Adipose tissue (tissue), 3 donors: ENCODE data around the gene CRACDL. TPM values are rescaled to one million over a fixed set of nuclear protein-coding genes. Genes with fewer than 3 reads are reported as not detected.

Source experiments
- H3K27ac ChIP-seq: one replicate; pipeline ENCODE4 v1.5.1; 2013; ENCODE audit warnings: low read depth, low read length
- WGBS, 3 donors: extraction: QIAGEN DNeasy Blood & Tissue Kit; methylation state at CpG; one replicate each; pipeline ENCODE4 v1.1.7; 2013; 5-methylcytosine and 5-hydroxymethylcytosine counted together
- polyA plus RNA-seq, 3 donors: library from polyadenylated mRNA; stranded (reverse); fragments of 200-250 nt; gene quantifications; one replicate each; pipeline ENCODE4 v1.2.3, GENCODE V29; 2013
- donor health status: healthy with polysubstance abuse.
- donor health status: Bipolar disorder and iron deficiency.
- donor health status: healthy.

CRACDL gene
- polyA plus RNA-seq: 1 to 10 TPM; 2.0 to 4.5 (median 3.6) TPM

GRCh38 chr2:98935777-98936352 lies at the start of gene CRACDL:
Gene CRACDL, minus strand, starts transcription at chr2:98936225. Its CDS starts 89,425 bp downstream, at chr2:98846800.
- 0 to 1% (median 0%) methylated on average over 44 to 82 of the region's 82 CpGs for WGBS, 3 donors

GRCh38 chr2:98975611-98976010 lies 39.6 kb upstream of the CRACDL start:
- 68 to 77% (median 76%) methylated on average over 2 of the region's 2 CpGs for WGBS, 3 donors
- H3K27ac ChIP-seq: no peak overlapping the region

More at GRCh38 chr2:98935777-98936352, at the start of gene CRACDL:
- H3K27ac ChIP-seq: no peak within 1 kb of the TSS

- H3K27ac ChIP-seq: no peak overlapping the region
- WGBS, 3 donors: 94 to 98% (median 94%) methylated on average over 1 of the region's 1 CpG
Observed at GRCh38 chr2:98972582-98973167, 36.6 kb upstream of the CRACDL start.

- 63 to 76% (median 68%) methylated on average over 7 of the region's 7 CpGs for WGBS, 3 donors
Observed at GRCh38 chr2:98959810-98960507, 23.9 kb upstream of the CRACDL start.

DNA sequence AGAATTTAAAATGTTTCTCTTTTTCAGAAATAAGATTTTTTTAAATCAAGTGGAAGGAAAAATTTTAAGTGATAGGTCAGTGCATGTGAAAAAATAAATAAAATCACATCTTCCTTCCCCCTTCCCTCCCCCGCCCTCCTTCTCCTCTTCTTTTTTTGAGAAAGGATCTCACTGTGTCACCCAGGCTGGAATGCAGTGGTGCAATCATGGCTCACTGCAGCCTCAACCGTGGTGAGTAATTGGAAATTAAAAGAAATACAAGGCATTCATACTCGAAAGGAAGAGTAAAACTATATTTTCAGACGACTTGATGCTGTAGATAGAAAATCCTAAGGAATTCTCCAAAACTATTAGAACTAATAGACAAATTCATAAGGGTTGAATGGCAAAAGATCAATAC lies 16.9 kb upstream of the CRACDL start:
- 69 to 78% (median 77%) methylated on average over 4 of the region's 4 CpGs for WGBS, 3 donors
- no peak overlapping the region for H3K27ac ChIP-seq

More at GRCh38 chr2:98959810-98960507, 23.9 kb upstream of the CRACDL start:
- H3K27ac ChIP-seq: no peak overlapping the region

DNA sequence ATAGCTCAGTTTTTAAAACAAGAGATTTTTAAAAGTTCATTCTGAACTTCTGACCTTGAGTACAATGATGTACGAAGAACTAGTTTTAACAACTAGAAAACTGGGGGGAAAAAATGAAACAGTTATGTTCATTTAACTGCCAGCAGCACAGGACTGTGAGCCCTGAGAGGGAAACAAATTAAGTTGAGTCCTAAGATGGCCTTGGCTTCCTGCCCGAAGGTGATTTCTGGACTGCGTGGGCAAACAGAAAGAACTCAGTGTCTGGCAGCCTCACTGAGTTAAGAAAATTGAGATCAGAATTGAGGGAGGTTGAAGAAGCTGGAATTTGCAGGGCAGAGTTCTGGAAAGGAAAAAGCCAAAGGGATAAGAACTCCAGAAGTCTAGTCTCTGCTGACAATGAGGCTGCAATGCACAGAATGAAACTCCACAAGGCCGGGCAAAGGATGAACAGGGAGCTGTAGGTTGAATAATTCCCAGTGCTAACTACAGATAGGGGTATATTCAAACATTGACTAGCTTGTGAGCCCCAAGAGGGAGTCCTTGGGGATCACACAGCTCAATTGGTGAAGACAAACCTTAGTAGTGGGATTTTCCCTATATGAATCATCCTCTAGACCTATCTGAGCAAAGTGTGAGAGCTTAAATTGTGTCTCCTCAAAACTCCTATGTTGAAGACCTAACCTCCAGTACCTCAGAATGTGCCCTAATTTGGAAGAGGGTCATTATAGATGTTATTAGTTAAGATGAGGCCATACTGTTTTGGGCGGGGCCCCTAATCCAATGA lies 13.1 kb upstream of the CRACDL start:
- H3K27ac ChIP-seq: no peak overlapping the region
- WGBS, 3 donors: 44 to 68% (median 66%) methylated on average over 5 of the region's 5 CpGs

- no peak overlapping the region for H3K27ac ChIP-seq
- 62 to 80% (median 67%) methylated on average over 8 of the region's 8 CpGs for WGBS, 3 donors
Observed at GRCh38 chr2:98947554-98947953, 11.5 kb upstream of the CRACDL start.

DNA sequence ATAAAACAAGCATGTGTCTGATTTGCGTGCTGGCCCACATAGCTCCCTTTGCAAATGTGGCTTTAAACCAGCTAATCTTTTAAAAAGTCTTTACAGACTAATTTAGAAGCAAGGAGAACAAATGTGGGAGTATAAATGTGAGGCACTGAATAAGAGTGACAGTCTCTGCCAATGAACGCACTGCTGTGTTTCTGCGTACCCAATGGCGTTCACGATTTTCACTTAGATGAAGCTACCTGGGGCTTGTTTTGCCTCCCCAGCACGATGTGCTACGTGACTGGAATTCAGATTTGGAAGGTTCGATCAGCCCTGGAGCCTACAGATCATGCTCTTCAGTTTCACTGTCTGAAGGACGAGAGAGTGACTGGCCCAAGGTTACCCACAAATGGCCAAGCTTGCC lies 10.8 kb upstream of the CRACDL start:
- 88 to 92% (median 90%) methylated on average over 9 of the region's 9 CpGs for WGBS, 3 donors
- no peak overlapping the region for H3K27ac ChIP-seq

- H3K27ac ChIP-seq: no peak overlapping the region
- 95 to 97% (median 97%) methylated on average over 2 of the region's 2 CpGs for WGBS, 3 donors
Observed at GRCh38 chr2:98944775-98945174, 8.8 kb upstream of the CRACDL start.

- H3K27ac ChIP-seq: no peak overlapping the region
- 95 to 100% (median 97%) methylated on average over 1 of the region's 1 CpG for WGBS, 3 donors
Observed at GRCh38 chr2:98940102-98940501, 4.1 kb upstream of the CRACDL start.

DNA sequence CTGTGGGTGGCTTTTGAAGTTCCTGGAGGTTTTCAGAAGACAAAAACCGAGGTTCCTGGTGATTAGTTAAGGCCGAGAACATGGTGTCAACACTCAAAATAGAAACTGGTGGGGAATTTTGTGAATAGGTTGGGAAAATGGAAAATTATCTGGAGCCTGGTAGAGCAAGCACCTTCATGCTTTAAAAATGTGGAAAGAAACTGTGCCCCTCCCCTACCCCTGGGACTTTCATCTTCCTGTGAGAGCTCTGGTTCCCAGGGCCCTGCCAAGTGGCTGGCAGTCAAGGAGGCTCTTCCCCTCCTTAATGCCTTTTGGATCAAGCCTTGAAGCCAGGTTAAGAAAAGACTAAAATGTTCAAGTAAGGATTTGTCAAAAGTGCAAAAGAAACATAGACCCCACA lies 1.9 kb upstream of the CRACDL start:
- WGBS, 3 donors: 70 to 93% (median 84%) methylated on average over 2 of the region's 2 CpGs
- no peak overlapping the region for H3K27ac ChIP-seq

DNA sequence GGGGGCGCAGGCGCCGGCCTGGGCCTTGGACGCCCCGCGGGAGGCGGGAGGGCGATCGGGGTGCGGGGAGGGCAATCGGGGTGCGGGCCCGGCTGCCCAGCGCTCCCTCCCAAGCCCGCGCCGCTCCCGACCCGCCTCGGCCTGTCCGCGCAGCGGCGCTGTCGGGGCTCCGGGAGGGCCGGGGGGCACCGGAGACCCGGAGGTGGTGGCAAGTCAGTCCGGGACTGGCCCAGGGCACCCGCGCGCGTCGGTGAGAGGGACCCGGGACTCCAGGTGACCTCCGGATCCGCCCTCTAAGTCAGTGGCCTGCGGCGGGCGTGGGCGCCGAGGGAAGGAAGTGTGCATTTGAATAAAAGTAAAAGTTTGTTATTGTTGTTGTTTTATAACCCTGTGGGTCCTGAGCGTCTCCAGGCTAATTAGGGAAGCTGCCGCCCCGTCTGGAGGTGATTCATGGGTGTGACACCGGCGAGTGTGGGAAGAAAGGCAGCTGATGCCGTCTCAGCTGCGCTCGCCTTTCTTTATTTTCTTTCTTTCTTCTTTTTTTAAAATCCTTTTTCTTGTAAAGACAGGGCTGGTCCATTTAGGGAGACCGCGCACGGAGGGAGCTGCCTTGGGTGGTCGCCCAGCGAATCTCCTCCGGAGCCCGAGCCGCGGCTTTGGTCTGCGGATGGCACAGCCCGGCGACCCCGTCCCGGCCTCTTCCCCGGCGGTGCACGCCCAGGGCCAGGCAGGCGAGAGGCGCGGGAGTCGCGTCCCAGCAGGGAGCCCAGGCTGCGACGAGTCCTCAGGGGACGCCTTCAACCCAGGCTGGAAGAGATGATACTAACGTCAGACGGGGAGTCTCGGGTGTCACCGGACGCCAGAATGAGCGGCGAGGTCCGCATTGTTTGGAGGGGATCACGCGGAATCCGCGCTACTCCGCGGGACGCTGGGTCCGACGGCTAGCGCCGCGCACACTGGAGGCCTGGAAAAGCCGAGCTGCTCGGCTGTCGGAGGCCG lies 627 bp upstream of the CRACDL start:
- H3K27ac ChIP-seq: no peak overlapping the region
- WGBS, 3 donors: 5 to 16% (median 8%) methylated on average over 82 to 100 of the region's 100 CpGs

DNA sequence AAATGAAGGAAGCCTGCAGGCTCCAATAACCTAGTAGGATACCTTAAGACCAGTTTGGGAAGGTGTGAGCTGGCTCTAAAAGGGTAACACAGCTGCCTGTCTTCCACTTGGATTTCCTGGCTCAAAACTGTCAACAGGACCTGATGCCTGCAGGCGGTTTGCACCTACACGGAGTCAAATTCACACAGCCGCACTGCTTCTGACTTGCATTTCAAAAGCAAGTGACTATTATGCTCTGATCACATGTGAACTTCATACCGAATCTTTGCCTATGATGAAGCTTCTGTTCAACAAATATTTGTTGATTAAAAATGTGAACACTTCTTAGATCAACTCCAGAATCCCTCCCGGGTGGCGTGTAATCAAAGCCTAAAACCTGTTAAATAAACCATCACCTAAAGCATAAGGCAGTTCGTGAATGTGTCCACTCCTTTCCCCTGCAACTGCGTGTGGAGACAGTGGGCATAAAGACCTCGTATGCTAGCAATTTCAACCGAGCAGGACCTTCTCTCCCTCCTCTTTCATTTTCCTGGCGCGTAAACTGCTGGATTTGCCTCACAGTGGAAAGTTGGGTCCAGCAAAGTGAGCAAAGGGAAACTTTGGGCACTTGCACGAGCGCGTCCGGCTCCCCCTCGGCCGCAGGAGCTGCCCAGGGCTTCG lies 784 bp downstream of the CRACDL start:
- H3K27ac ChIP-seq: no peak overlapping the region
- 11 to 16% (median 15%) methylated on average over 17 to 19 of the region's 19 CpGs for WGBS, 3 donors

GRCh38 chr2:98932778-98933343 lies 3.2 kb downstream of the CRACDL start:
- no peak overlapping the region for H3K27ac ChIP-seq
- WGBS, 3 donors: 90 to 97% (median 94%) methylated on average over 10 of the region's 10 CpGs

GRCh38 chr2:98932164-98932563 lies 3.9 kb downstream of the CRACDL start:
- WGBS, 3 donors: 90 to 95% (median 94%) methylated on average over 8 of the region's 8 CpGs
- H3K27ac ChIP-seq: no peak overlapping the region

GRCh38 chr2:98931596-98931995 lies 4.4 kb downstream of the CRACDL start:
- WGBS, 3 donors: 63 to 73% (median 69%) methylated on average over 3 of the region's 3 CpGs
- H3K27ac ChIP-seq: no peak overlapping the region

DNA sequence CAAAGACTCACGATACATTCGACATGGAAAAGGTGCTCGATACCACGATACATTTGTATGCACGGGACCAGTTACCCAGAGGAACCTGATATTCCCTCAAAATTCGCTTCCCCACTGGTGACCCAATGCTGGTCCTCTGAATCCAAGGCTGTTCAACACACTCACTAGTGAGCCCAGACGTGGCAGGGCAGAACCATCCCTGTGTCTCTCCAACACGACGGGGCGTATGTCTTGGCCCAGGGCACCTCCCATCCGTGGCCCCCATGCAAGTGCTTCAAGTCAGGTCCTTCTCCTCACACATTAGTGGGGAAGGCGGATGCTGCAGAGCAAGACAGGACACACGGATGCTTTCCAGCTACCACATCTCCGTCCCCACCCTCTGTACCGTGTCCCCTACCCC lies 6.1 kb downstream of the CRACDL start:
- WGBS, 3 donors: 91 to 95% (median 92%) methylated on average over 15 of the region's 15 CpGs
- H3K27ac ChIP-seq: no peak overlapping the region
